Activated gamma-delta T cell treated with Interleukin-2 at 50 U/mL for 16 hours (primary cell): ENCODE results near the gene TIMM8B.
"Not testable (repeated sequence)": the region's sequence is repeated elsewhere in the genome, so short reads cannot be mapped to it uniquely, and the experiment has no call there.

Experiments
- DNase-seq: peaks from one replicate; pipeline ENCODE4 v3.0.0-alpha.2; 2020

Gene TIMM8B

DNA sequence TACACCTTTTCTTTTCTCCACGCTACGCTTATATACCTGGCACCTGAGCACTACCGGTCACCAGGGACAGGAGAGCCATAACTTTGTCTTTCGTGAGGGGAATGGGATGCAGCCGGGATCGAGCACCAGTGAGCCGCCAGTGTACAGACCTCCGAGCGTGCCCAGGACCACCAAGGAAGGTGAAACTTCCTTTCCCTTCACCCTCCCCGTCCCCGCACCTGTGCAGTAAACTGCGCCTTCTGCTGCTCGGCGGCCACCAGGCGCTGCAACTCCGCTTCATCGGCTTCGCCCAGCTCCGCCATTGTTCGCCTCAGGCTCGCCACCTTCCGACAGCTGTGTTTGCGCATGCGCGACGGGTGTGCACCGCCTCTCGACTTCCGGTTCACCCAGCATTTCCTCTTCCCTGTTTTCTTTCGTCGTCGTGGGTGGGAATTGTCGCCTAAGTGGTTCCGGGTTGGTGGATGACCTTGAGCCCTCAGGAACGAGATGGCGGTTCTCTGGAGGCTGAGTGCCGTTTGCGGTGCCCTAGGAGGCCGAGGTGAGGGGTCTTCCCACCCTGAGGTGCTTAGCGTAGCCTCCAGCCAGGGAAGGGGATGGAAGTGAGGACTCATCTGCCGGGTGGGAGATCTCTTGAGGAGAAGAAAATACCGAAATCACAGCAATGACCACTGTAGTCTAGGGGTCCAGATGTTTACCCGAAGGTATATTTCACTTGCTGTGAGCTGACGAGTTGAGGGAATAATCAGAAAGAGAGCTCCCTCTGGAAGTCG lies at the start of gene TIMM8B, which contains the start of gene SDHD:
Gene TIMM8B (minus strand): TSS at position 335 of the 770 bp plus-strand sequence. CDS start 33 bp downstream, at position 302.
Gene SDHD (plus strand): TSS at position 452 of the 770 bp plus-strand sequence. CDS start 35 bp downstream, at position 487.
- DNase-seq = peak; percentile 94

DNA sequence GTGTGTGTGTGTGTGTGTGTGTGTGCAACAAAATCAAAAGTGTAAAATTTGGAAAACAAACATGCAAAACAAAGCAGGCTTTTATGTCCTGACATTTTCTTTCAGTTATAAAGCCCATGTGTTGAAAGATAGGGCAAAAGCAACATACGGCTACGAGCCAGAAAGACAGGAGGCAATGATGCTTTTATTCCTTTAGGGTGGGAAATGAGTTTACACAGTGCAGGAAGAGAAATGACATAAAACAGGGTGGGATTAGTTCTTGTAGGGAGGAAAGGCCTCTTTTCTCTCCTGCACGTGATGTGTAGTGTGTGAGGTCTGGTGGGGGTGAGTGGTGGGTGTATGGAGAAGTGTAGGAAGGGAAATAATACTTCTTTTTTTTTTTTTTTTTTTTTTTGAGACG lies 47.9 kb upstream of the TIMM8B start:
- DNase-seq = no peak

GRCh38 chr11:112132737-112133136 lies 46.2 kb upstream of the TIMM8B start:
- DNase-seq = no peak

DNA sequence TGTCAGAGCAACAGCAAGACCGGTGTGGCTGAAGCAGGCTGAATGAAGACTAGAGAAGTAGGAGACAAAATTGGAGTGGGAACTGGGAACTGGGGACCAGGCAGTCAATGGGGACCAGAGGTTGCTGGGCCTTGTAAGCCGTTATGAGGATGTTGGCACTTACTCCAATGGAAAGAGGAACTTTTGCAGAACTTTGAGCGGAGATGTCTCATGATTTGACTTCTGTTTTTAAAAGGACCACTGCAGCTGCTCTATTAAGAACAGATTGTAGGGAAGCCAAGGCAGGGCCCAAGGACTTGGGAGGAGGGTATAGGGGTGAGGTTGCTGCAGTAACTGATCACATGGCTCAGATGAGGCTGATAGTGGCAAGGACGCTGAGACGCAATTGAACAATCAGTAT lies 43.1 kb upstream of the TIMM8B start:
- no peak for DNase-seq

GRCh38 chr11:112128483-112129121 lies 42.0 kb upstream of the TIMM8B start:
- DNase-seq = no peak

GRCh38 chr11:112127056-112127455 lies 40.5 kb upstream of the TIMM8B start:
- no peak for DNase-seq

GRCh38 chr11:112123129-112123528 lies 36.6 kb upstream of the TIMM8B start:
- DNase-seq = no peak

GRCh38 chr11:112121981-112122615 lies 35.5 kb upstream of the TIMM8B start:
- DNase-seq = no peak

DNA sequence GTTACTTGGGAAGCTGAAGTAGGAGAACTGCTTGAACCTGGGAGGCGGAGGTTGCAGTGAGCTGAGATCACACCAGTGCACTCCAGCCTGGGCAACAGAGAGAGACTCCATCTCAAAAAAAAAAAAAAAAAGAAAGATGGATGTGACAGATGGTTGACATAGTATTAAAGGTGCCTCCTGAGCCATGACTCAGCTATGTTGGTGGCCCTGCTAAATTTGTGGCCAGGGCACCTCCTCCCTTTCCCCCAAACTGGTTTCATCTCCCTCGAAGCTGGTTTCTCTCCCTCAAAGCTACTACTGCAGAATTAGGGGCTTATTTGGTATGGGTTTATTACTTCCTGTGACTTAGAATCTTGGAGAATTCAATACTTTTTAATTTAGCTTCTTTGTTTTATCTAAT lies 31.6 kb upstream of the TIMM8B start:
- no peak for DNase-seq

DNA sequence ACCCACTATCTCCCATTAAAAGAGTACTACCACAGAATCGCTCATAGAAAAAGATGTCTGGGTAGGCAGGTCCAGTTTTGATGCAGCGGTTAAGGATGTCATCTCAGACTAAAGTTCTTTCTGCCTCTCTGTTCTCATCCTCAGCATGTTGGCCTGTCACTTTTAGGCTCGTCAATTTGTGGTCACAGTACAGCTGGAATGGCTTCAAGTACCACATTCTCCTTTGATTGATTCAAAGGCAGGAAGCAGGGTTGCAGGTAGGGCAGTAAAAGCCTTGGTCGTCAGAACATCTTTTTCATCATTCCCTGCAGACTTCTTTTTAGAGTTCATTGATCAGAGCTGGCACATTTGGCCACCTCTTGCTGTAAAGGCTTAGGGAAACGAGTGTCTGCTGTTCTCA lies 28.8 kb upstream of the TIMM8B start:
- DNase-seq = no peak

DNA sequence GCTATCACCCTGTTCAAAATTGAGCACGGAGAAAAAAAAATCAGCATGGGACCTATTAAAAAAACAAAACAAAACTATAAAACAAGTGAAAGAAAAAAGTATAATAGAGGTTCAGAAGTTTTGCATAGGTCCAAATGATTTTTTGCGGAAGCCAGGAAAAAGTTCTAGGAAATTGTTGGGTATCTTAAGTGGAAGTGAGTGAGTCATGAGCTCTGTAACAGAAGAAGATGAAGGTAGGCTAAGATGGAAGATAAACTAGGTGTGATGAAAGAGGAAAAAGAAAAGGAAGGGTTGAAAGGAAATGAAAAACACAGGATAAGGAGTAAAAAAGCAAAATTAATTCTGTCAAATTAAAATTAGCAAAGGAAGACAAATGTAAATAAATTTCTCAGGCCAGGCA lies 27.9 kb upstream of the TIMM8B start:
- no peak for DNase-seq

DNA sequence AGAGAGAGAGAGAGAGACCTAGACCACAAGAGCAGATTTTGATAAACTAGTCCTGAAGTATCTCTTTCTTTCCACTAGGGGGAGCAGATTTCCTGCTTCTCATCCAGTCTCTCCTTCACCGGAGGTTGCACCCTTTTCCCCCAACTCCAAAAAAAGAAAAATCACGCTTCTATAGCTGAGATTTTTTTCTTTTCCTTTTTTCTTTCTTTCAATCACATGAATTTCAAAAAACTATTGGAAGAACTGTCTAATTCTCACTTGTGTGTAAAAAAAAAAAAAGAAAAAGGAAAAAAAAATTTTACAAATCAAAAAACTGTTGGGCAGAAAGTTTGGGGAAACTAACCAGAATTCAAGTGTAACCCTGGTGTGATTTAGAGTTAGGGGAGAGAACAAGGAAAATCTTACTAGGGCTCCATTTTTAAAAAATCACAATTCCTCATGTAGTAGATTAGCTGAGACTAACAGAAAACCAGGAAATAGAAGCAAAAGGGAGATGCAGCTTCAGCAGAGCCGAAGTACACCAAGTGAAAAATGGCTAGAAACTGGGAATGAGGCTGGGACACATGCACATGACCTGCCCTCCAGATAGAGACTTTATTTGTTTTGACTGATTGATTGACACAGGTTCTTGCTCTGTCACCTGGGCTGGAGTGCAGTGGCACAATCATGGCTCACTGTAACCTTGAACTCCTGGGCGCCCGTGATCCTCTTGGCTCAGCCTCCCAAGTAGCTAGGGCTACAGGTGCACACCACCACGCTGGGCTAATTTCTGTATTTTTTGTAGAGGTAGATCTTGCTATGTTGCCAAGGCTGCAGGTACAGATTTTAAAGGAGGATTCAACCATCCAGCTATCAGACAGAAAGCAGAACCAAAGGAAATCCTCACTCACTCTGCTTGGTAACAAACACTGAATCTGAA lies 27.2 kb upstream of the TIMM8B start:
- DNase-seq = no peak

DNA sequence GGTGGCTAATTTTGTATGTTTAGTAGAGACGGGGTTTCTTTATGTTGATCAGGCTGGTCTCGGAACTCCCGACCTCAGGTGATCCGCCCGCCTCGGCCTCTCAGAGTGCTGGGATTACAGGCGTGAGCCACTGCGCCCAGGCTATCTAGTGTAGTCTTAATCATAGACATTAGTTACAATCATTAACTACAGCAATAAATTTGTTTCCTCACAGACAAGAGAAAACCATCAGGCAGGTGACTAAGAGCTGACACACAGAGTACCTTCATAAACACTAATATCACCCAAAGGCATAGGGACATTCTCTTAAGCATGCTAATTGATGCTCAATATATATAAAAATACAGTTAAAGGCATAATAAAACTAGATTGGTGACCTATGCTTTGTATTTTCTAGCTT lies 19.5 kb upstream of the TIMM8B start:
- no peak for DNase-seq

- no peak for DNase-seq
Observed at GRCh38 chr11:112103446-112103845, 16.9 kb upstream of the TIMM8B start.

GRCh38 chr11:112100462-112100861 lies 13.9 kb upstream of the TIMM8B start:
- no peak for DNase-seq

GRCh38 chr11:112097734-112098528 lies 11.4 kb upstream of the TIMM8B start:
- DNase-seq = no peak

- no peak for DNase-seq
Observed at GRCh38 chr11:112096194-112096593, 9.6 kb upstream of the TIMM8B start.

GRCh38 chr11:112095302-112095701 lies 8.7 kb upstream of the TIMM8B start:
- DNase-seq = not testable (repeated sequence)

GRCh38 chr11:112087212-112087611 lies 656 bp upstream of the TIMM8B start:
- no peak for DNase-seq

- no peak for DNase-seq
Observed at GRCh38 chr11:112085822-112086421, 634 bp downstream of the TIMM8B start.

DNA sequence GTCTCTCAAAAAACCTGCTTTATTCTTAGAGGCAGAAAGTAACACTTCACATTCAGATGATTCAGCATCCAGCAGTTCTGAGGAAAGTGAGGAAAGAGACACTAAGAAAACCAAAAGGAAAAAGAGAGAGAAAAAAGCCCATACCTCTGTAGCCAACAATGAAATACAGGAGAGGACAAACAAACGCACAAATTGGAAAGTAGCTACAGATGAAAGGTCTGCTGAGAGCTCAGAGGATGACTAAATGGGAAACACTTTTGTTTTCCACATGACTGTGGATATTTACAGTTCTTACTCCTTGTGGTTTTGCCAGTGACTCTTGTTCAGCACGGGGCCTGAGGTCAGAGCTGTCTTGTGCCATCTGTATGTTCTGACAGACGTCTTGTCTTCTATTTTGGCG lies 3.8 kb downstream of the TIMM8B start:
- no peak for DNase-seq
